CD14-positive monocyte (primary cell): ENCODE data around the gene HCN4. TPM values are rescaled to one million over a fixed set of nuclear protein-coding genes. Genes with fewer than 3 reads are reported as not detected.

Experiments
- DNase-seq, 3 donors: peaks; one replicate each; pipeline ENCODE4 v3.0.0-alpha.2; 2011 to 2022
- H2AFZ ChIP-seq: 2 replicates; pipeline ENCODE4 v1.6.0; 2012; ENCODE audit warnings: mild to moderate bottlenecking, low read depth, low read length, inconsistent platforms; ENCODE audit not compliant: insufficient read depth, poor library complexity, severe bottlenecking
- H3K27ac ChIP-seq, 2 donors: 1 replicate in 1 of 2; 2 replicates in 1 of 2; pipeline ENCODE4 v1.5.1; 2012 to 2013; ENCODE audit warnings: low read length in 2 of 2, control low read depth in 1 of 2, inconsistent platforms in 1 of 2, low read depth in 1 of 2, mild to moderate bottlenecking in 1 of 2
- H3K27me3 ChIP-seq, 2 donors: one replicate each; pipeline versions ENCODE4 v1.6.0 to v1.6.1; 2011 to 2013; ENCODE audit warnings: low read length in 2 of 2; ENCODE audit not compliant: control insufficient read depth in 2 of 2, insufficient read depth in 2 of 2
- H3K36me3 ChIP-seq, 2 donors: replicated peaks in 1 of 2; 1 replicate in 1 of 2; 2 replicates in 1 of 2; pipeline versions ENCODE4 v1.5.1 to v1.6.1; 2012 to 2013; ENCODE audit warnings: low read length in 2 of 2, control low read depth in 1 of 2, inconsistent platforms in 1 of 2, mild to moderate bottlenecking in 1 of 2; ENCODE audit not compliant: insufficient read depth in 2 of 2, control insufficient read depth in 1 of 2
- H3K4me1 ChIP-seq, 2 donors: 1 replicate in 1 of 2; 2 replicates in 1 of 2; pipeline versions ENCODE4 v1.5.1 to v1.6.1; 2012 to 2013; ENCODE audit warnings: low read length in 2 of 2, control low read depth in 1 of 2, inconsistent platforms in 1 of 2, mild to moderate bottlenecking in 1 of 2, moderate library complexity in 1 of 2; ENCODE audit not compliant: insufficient read depth in 2 of 2, control insufficient read depth in 1 of 2
- H3K4me2 ChIP-seq: replicated peaks from 2 replicates; pipeline ENCODE3; 2012; ENCODE audit warnings: low read length, moderate library complexity, mild to moderate bottlenecking; ENCODE audit not compliant: poor library complexity, severe bottlenecking; ENCODE audit errors: extremely low read depth
- H3K4me3 ChIP-seq, 3 experiments: fragments of 200-600 bp in 1 of 3; sonication (generic) in 1 of 3; replicated peaks in 1 of 3; 1 replicate in 2 of 3; 2 replicates in 1 of 3; pipeline ENCODE4 v1.5.1; 2011 to 2013; ENCODE audit warnings: low read length in 3 of 3, mild to moderate bottlenecking in 3 of 3, control low read depth in 2 of 3, low read depth in 2 of 3, inconsistent platforms in 1 of 3, moderate library complexity in 1 of 3
- H3K79me2 ChIP-seq: 2 replicates; pipeline ENCODE4 v1.6.0; 2012; ENCODE audit warnings: mild to moderate bottlenecking, control low read depth, inconsistent platforms, low read length, moderate library complexity; ENCODE audit not compliant: insufficient read depth
- H3K9ac ChIP-seq: 2 replicates; pipeline ENCODE4 v1.6.0; 2017; ENCODE audit warnings: low read length, mild to moderate bottlenecking; ENCODE audit not compliant: insufficient read depth, poor library complexity, severe bottlenecking
- H3K9me3 ChIP-seq, 2 donors: replicated peaks in 1 of 2; 1 replicate in 1 of 2; 2 replicates in 1 of 2; pipeline versions ENCODE4 v1.5.1 to v1.6.1; 2012 to 2013; ENCODE audit warnings: low read length in 2 of 2, control low read depth in 1 of 2; ENCODE audit not compliant: control insufficient read depth in 1 of 2, insufficient read depth in 1 of 2
- H4K20me1 ChIP-seq: 2 replicates; pipeline ENCODE4 v1.6.0; 2012; ENCODE audit warnings: mild to moderate bottlenecking, low read length, control low read depth, moderate library complexity; ENCODE audit not compliant: insufficient read depth
- H3K27ac Mint-ChIP-seq, 7 donors: one replicate each; pipeline ENCODE4 v1.8.0; 2020; ENCODE audit warnings: mild to moderate bottlenecking in 7 of 7, mixed read lengths in 7 of 7, moderate library complexity in 6 of 7, inconsistent platforms in 2 of 7
- H3K27me3 Mint-ChIP-seq, 3 donors: one replicate each; pipeline ENCODE4 v1.8.0; 2021 to 2022; ENCODE audit warnings: low read depth in 3 of 3, mild to moderate bottlenecking in 3 of 3, mixed read lengths in 3 of 3, moderate library complexity in 3 of 3, inconsistent platforms in 1 of 3
- H3K36me3 Mint-ChIP-seq, 2 donors: one replicate each; pipeline ENCODE4 v1.8.0; 2020; ENCODE audit warnings: mixed read lengths in 2 of 2, inconsistent platforms in 1 of 2, mild to moderate bottlenecking in 1 of 2
- H3K4me1 Mint-ChIP-seq: one replicate; pipeline ENCODE4 v1.8.0; 2020; ENCODE audit warnings: mild to moderate bottlenecking, mixed read lengths
- H3K4me3 Mint-ChIP-seq, 2 donors: one replicate each; pipeline ENCODE4 v1.8.0; 2020; ENCODE audit warnings: mild to moderate bottlenecking in 2 of 2, mixed read lengths in 2 of 2, moderate library complexity in 1 of 2
- H3K9me3 Mint-ChIP-seq, 7 donors: one replicate each; pipeline ENCODE4 v1.8.0; 2020 to 2022; ENCODE audit warnings: mixed read lengths in 7 of 7, mild to moderate bottlenecking in 6 of 7, moderate library complexity in 6 of 7, inconsistent platforms in 2 of 7
- WGBS: methylation state at CpG from one replicate; pipeline ENCODE4 v1.1.5; 2013; ENCODE audit warnings: missing lambda C conversion rate; ENCODE audit not compliant: insufficient coverage; 5-methylcytosine and 5-hydroxymethylcytosine counted together
- intact Hi-C, 2 donors: fragments of 100-400 bp; cut with micrococcal nuclease; formaldehyde crosslinking; loops; one replicate each; pipeline versions ENCODE4 v1.15.0 to v1.15.1; 2023
- polyA plus RNA-seq, 3 donors: library from polyadenylated mRNA; depleted of rRNA in 1 of 3; unstranded in 2 of 3; stranded (reverse) in 1 of 3; fragments of 300-500 nt in 2 of 3; fragments of >200 nt in 1 of 3; fragmentation: Illumina TruSeq in 2 of 3; gene quantifications; 1 replicate in 2 of 3; 2 replicates in 1 of 3; pipeline ENCODE4 v1.2.3, GENCODE V29; 2012 to 2021
- TF ChIP-seq, protein P1 (sequence below): fragments of 200-600 bp; IDR thresholded peaks from one replicate; pipeline ENCODE4 v1.8.0; 2022; ENCODE audit warnings: antibody characterized with exemption, mild to moderate bottlenecking

Gene HCN4
- polyA plus RNA-seq, 3 donors = not detected

DNA sequence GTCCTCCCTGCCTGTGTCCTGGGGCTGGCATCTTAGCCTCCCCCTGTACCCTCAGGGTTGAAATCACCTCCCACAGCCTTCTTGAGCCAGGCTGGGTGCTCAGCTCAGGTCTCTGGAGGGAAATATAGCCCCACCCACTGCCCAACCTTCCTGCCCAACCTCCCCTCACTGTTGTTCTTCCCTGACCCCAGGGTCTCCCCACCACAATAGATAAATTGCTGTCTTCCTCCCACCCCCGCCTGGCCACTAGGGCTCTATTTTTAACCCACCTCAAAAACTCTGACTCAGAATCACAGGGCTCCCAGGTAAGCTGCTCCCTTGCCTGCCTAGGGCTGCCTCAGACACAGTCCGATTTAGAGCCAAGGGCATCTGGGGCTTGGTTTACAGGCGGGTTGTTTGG lies 15.0 kb downstream of the HCN4 start:
- no peaks in the 10 kb centered on the region for H3K9me3 Mint-ChIP-seq
- intact Hi-C loops = no loop called here
- peaks cover 0 to 12% of the 10 kb centered on the region in 2 donors for H3K27me3 ChIP-seq
- 0% methylated on average over 1 of the region's 3 CpGs for WGBS
- no peaks in the 10 kb centered on the region for H3K36me3 ChIP-seq
- no peak overlapping the region for H3K9ac ChIP-seq
- H3K4me1 Mint-ChIP-seq = no peaks in the 10 kb centered on the region
- no peaks in the 10 kb centered on the region for H3K36me3 Mint-ChIP-seq
- TF ChIP-seq, protein P1, sequence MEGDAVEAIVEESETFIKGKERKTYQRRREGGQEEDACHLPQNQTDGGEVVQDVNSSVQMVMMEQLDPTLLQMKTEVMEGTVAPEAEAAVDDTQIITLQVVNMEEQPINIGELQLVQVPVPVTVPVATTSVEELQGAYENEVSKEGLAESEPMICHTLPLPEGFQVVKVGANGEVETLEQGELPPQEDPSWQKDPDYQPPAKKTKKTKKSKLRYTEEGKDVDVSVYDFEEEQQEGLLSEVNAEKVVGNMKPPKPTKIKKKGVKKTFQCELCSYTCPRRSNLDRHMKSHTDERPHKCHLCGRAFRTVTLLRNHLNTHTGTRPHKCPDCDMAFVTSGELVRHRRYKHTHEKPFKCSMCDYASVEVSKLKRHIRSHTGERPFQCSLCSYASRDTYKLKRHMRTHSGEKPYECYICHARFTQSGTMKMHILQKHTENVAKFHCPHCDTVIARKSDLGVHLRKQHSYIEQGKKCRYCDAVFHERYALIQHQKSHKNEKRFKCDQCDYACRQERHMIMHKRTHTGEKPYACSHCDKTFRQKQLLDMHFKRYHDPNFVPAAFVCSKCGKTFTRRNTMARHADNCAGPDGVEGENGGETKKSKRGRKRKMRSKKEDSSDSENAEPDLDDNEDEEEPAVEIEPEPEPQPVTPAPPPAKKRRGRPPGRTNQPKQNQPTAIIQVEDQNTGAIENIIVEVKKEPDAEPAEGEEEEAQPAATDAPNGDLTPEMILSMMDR = no peak
- H3K27ac Mint-ChIP-seq = no peak overlapping the region
- H3K27ac ChIP-seq = no peak overlapping the region
- H3K4me2 ChIP-seq = no peak overlapping the region
- H3K9me3 ChIP-seq = no peaks in the 10 kb centered on the region
- no peak for DNase-seq
- peaks cover 22 to 24% (median 24%) of the 10 kb centered on the region in 3 donors for H3K27me3 Mint-ChIP-seq
- H2AFZ ChIP-seq = no peak overlapping the region
- no peak overlapping the region for H3K4me3 ChIP-seq
- H3K79me2 ChIP-seq = no peaks in the 10 kb centered on the region
- no peak overlapping the region for H3K4me3 Mint-ChIP-seq
- no peaks in the 10 kb centered on the region for H4K20me1 ChIP-seq
- no peaks in the 10 kb centered on the region for H3K4me1 ChIP-seq

DNA sequence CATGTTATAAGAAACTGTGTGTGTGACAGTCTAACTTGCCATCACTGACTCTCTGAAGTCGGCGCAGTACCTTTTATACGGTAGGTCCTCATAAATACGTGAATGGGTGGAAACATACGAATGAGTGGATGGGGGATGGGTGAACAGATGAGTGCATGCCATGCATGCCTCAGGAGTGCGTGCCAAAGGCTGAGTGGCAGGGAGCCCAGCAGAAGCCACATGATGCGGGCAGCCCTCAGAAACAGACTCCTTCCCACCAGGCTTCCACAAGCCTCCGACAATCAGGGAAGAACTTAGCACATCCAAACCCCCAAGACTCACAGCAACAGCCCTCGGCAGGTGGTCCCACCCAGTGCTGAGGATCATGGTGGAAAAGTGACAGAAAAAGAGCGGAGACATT lies 16.7 kb downstream of the HCN4 start:
- intact Hi-C loops = no loop called here
- Histone ChIP-seq H3K27ac (no peak overlapping the region), H3K36me3 (no peaks in the 10 kb centered on the region), H3K9ac (no peak overlapping the region), H2AFZ (no peak overlapping the region), H3K4me3 (no peak overlapping the region), H3K27me3 (peaks cover 0 to 9% of the 10 kb centered on the region in 2 donors), H3K9me3 (no peaks in the 10 kb centered on the region), H4K20me1 (no peaks in the 10 kb centered on the region), H3K79me2 (no peaks in the 10 kb centered on the region), H3K4me1 (no peaks in the 10 kb centered on the region), H3K4me2 (no peak overlapping the region)
- Mint-ChIP-seq H3K9me3 (no peaks in the 10 kb centered on the region), H3K36me3 (no peaks in the 10 kb centered on the region), H3K27me3 (peaks cover 16 to 20% (median 18%) of the 10 kb centered on the region in 3 donors), H3K27ac (no peak overlapping the region), H3K4me1 (no peaks in the 10 kb centered on the region), H3K4me3 (no peak overlapping the region)
- 100% methylated on average over 3 of the region's 10 CpGs for WGBS
- no peak for DNase-seq
- TF ChIP-seq, protein P1 = no peak
